Activated naive CD4-positive, alpha-beta T cell (primary cell): ENCODE results near the gene PGAP6.
"Not testable (repeated sequence)": the region's sequence is repeated elsewhere in the genome, so short reads cannot be mapped to it uniquely, and the experiment has no call there.

Experiments used
- DNase-seq, 4 experiments: peaks; one replicate each; lab custom pipeline; 2025; lab: John Stamatoyannopoulos, UW

PGAP6 gene

DNA sequence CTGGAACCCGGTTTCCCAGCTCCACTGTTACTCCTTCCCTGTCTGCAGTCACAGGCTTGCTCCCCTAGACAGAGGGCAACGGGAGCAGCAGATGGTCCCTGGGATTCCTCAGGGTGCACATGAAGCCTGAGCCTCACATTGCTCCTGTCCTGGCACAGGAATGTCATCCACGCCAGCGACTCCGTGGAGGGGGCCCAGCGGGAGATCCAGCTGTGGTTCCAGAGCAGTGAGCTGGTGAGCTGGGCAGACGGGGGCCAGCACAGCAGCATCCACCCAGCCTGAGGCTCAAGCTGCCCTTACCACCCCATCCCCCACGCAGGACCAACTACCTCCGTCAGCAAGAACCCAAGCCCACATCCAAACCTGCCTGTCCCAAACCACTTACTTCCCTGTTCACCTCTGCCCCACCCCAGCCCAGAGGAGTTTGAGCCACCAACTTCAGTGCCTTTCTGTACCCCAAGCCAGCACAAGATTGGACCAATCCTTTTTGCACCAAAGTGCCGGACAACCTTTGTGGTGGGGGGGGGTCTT, 18.3 kb upstream of the PGAP6 start:
- no peak for DNase-seq

GRCh38 chr16:399340-400019, 17.7 kb upstream of the PGAP6 start:
- no peak for DNase-seq

GRCh38 chr16:398561-399339, 17.0 kb upstream of the PGAP6 start:
- no peak for DNase-seq

DNA sequence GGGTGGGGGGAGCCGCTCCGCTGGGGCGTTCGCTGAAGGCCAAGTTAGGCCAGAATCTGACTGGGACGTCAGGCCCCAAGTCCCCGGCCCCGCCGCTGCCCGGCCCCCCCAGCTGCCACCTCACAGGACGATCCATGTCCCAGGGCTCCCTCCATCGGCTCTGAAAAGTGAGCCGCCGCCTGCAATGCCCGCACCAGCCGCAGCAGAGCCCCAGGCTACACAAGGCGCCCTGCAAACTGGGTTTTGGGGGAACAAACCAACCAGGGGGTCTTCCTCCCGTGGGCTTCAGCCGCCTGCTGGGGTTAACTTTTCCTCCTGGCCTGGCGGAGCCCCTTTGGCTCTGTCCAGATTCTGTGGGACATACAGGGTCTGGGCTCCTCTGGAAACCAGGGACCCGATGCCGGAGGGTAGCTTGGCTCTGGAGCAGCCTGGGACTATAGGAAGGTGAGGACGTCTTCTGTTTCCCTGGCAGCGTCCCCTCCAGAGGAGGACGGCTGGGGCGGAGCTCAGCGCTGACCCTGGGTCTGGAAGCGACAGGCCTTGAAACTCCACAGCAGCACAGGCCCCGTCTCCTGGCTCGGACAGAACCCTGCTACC, 16.1 kb upstream of the PGAP6 start:
- DNase-seq = peak in 1 of 4 experiments; percentile 16

DNA sequence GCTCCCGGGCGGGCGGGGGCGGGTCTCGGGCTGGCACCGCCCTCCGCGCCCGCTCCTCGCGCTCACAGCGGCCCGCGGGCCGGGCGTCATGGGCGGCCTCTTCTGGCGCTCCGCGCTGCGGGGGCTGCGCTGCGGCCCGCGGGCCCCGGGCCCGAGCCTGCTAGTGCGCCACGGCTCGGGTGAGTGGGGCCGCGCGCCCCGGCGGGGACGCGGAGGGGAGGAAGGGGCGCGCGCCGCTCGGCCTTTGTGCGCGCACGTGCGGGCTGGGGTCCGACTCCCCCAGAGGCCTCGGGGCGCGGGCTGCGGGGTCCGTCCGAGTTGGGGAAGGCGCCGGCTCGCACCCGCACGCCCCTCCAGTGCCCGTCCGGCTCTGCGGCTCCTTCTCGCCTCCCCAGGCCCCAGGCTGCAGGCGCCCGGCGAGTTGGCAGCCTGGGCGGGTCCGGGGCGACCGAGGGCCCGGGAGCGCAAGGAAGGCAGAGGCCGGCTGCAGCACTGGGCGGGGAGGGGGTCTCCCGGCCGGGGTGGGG, 15.4 kb upstream of the PGAP6 start, which contains the start of gene NME4:
NME4 (plus strand) TSS at position 65 of the 527 bp plus-strand sequence; CDS start at position 89, 24 bp downstream.
- peak in 1 of 4 experiments; percentile 18 for DNase-seq

GRCh38 chr16:396605-397004, 14.8 kb upstream of the PGAP6 start:
- no peak for DNase-seq

GRCh38 chr16:396199-396598, 14.4 kb upstream of the PGAP6 start:
- no peak for DNase-seq

DNA sequence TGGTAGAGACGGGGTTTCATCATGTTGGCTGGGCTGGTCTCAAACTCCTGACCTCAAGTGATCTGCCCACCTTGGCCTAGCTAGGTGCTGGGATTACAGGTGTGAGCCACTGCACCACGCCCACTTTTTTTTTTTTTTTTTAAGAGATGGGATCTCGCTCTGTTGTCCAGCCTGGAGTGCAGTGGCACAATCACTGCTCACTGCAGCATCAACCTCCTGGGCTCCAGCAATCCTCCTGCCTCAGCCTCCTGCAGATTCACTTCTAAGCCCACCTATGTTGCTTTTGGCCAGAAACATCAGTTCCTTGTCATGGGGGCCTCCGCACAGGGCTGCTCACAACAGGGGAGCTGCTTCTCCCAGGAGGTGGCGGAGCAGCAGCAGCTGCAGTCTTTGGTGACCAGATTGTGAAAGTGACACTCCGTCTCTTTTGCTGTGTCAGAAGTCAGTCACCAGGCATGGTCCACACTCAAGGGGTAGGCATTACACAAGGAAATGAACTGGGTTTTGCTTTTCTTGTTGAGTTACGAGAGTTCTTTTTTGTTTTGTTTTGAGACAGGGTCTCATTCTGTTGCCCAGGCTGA, 10.8 kb upstream of the PGAP6 start:
- no peak for DNase-seq

- DNase-seq = peak in 3 of 4 experiments; percentile 43 to 64 (median 45)
Observed at GRCh38 chr16:391885-392335, 10.1 kb upstream of the PGAP6 start.

DNA sequence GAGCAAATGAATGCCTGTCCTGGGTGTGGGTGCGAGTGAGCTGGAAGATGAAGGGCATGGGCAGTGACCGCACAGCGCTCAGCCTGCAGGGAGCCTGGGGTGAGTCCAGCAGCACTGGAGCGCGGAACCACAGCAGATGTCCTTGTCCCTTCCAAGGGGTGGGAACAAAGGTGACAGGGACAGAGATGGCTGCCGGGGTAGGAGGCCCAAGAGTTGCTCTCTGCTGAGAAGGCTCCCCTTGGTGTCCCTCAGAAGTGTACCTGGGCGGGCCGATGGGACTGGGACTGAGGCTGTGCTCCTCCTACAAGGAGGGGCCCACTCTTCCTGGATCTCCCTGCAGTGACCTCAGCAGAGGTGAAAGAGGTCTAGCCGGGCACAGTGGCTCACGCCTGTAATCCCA, 7.6 kb upstream of the PGAP6 start:
- no peak for DNase-seq

- DNase-seq = not testable (repeated sequence)
Observed at GRCh38 chr16:387761-388666, 6.2 kb upstream of the PGAP6 start.

DNA sequence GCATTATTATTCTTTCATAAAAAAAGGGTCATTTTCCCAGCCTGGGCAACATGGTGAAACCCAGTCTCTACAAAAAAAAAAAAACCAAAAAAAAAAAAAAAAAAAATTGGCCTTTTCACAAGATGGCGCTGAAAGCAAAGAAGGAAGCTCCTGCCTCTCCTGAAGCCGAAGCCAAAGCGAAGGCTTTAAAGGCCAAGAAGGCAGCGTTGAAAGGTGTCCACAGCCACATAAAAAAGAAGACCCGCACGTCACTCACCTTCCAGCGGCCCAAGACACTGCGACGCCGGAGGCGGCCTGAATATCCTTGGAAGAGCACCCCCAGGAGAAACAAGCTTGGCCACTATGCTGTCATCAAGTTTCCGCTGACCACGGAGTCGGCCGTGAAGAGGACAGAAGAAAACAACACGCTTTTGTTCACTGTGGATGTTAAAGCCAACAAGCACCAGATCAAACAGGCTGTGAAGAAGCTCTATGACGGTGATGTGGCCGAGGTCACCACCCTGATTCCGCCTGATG, 4.9 kb upstream of the PGAP6 start:
- no peak for DNase-seq

DNA sequence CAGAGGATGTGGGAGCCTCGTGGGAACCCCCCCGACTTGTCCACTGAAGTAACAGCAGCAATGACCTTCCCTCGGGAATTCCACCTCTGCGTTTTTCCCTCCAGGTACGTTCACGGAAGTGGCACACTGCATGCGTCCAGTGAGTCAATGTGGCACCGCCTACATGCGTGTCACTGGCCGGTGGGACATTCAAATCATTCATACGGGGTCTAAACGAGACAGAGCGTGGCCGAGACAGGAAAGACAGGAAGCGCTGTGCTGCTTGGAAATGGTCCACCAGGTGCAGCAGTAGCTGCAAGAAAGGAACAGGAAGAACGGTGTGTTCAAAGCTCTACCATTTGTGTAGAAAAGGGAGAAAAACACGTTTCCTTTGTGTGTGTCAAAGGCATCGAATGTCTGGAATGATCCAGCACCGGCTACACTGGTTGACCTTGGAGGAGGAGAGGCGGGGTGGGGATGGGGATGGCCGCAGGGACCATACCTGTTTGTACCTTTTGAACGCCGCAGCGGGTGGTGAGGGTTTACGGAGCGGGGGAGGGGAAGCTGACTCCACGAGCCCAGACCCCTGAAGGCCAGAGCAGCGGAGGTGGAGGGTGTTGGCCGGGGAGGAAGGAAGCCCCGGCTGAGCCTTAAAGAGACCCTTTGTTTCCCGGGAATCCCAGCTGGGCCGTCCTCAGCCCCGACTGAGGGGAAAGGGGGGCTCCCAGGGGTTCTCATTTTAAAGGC, 1.7 kb upstream of the PGAP6 start:
- peak in 1 of 4 experiments; percentile 23 for DNase-seq

DNA sequence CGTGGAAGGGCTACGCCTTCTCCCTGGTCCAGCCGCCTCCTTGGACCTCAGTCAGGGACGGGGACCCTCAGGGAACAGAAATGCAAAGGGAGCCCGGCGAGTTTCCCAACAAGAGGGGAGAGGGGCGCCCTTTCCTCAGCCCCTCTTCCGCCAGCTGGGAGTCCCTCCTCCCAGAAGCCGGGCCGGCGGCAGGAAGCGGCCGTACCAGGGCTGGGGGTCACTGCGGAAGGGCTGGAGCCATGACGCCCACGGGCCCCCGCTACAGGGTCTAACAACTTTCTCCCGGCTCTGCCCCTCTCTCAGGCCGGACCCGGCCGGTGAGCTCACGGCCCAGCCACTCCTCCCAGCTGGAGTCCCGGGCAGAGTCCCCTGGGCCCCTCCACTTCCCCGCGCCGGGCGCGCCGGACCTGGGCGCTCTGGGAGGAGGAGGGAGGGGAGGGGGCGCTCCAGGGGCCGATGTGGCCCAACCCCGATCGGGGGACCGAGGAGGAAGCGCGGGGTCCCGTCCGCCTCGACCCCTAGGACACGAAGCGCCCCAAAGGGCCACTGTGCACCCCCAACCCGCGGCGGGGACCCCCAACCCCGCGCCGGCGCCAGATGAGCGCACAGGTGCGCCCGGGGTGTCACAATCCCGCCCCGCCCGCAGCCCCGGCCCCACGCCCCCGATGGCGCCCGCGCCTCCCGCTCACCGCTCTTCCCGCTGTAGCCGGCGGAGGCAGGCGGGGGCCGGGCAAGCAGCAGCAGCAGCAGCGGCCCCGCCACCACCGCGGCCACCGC, 578 bp downstream of the PGAP6 start:
- no peak for DNase-seq

GRCh38 chr16:380762-381011, 1.1 kb downstream of the PGAP6 start:
- no peak for DNase-seq

- no peak for DNase-seq
Observed at GRCh38 chr16:379961-380761, 1.6 kb downstream of the PGAP6 start.

GRCh38 chr16:379183-379960, 2.4 kb downstream of the PGAP6 start:
- no peak for DNase-seq

DNA sequence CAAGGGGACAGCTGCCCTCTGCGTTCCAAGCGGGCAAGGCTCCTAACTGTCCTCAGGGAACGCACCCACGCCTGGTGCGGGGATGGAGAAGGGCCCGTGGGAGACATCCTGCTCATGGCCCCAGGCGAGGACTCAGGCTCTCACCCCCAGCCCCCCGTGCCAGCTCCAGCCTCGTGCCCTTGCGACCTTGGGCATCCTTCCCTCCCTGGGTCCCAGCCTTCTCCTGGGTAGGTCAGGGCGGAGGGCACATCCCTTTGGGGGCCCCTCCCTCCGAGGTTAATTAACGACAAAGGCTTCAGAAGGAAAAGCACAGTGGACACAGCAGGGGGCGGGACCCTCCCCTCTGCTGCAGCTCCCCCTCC, 3.0 kb downstream of the PGAP6 start:
- DNase-seq = no peak
